H1 (cell line): ENCODE results near the gene MCC. TPM values are rescaled to one million over a fixed set of nuclear protein-coding genes. Genes with fewer than 3 reads are reported as not detected.

Experiments
- CTCF ChIA-PET: fragments of 300-600 bp; sonication (Branson Sonifier 250); formaldehyde crosslinking; loops from one replicate; lab custom pipeline; 2021; ENCODE audit not compliant: partially characterized antibody; lab: Charles Lee
- POLR2A ChIA-PET: fragments of 300-600 bp; sonication (Branson Sonifier 250); formaldehyde crosslinking; loops from one replicate; lab custom pipeline; 2021; ENCODE audit warnings: inconsistent platforms; ENCODE audit not compliant: partially characterized antibody; lab: Charles Lee
- DNase-seq, 2 experiments: peaks; one replicate each; pipeline versions ENCODE4 v3.0.0 to v3.0.0-alpha.2; 2010 to 2022; ENCODE audit warnings: low spot score in 2 of 2, low read depth in 1 of 2, mixed read lengths in 1 of 2
- FAIRE-seq: peaks from 2 replicates; lab custom pipeline; 2011; peaks lifted over from hg19 to GRCh38; lab: Jason Lieb, UNC
- H2AFZ ChIP-seq: 2 replicates; pipeline ENCODE4 v1.8.1; 2012; ENCODE audit warnings: low read length, inconsistent platforms
- H2AK5ac ChIP-seq: 2 replicates; pipeline ENCODE4 v1.6.1; 2013; ENCODE audit warnings: low read depth, low read length
- H2BK120ac ChIP-seq: replicated peaks from 2 replicates; pipeline ENCODE3; 2013; ENCODE audit warnings: low read depth, low read length, inconsistent platforms
- H2BK12ac ChIP-seq: 2 replicates; pipeline ENCODE4 v1.6.1; 2013; ENCODE audit warnings: low read depth, low read length
- H2BK15ac ChIP-seq: 2 replicates; pipeline ENCODE4 v1.6.1; 2013; ENCODE audit warnings: low read length
- H2BK20ac ChIP-seq: 2 replicates; pipeline ENCODE4 v1.6.1; 2013; ENCODE audit warnings: low read length
- H2BK5ac ChIP-seq: 2 replicates; pipeline ENCODE4 v1.6.1; 2013; ENCODE audit warnings: low read depth, low read length
- H3K14ac ChIP-seq: 2 replicates; pipeline ENCODE4 v1.6.1; 2013; ENCODE audit warnings: inconsistent platforms; ENCODE audit not compliant: insufficient read length
- H3K18ac ChIP-seq: 2 replicates; pipeline ENCODE4 v1.6.1; 2013; ENCODE audit warnings: low read length; ENCODE audit errors: extremely low read depth
- H3K23ac ChIP-seq: 2 replicates; pipeline ENCODE4 v1.6.1; 2013; ENCODE audit warnings: inconsistent platforms; ENCODE audit not compliant: insufficient read length
- H3K23me2 ChIP-seq: 2 replicates; pipeline ENCODE4 v1.6.1; 2013; ENCODE audit warnings: low read depth, low read length
- H3K27ac ChIP-seq: 2 replicates; pipeline ENCODE4 v1.6.1; 2011; ENCODE audit warnings: low read depth, low read length, inconsistent platforms
- H3K27me3 ChIP-seq, 4 experiments: replicated peaks in 1 of 4; 1 replicate in 1 of 4; 2 replicates in 3 of 4; pipeline versions ENCODE4 v1.6.1 to v1.8.1; 2011 to 2013; ENCODE audit warnings: low read length in 3 of 4, mild to moderate bottlenecking in 3 of 4, inconsistent platforms in 2 of 4, mixed read lengths in 2 of 4, moderate library complexity in 1 of 4; ENCODE audit not compliant: control insufficient read depth in 3 of 4, insufficient read depth in 3 of 4; ENCODE audit errors: extremely low read depth in 1 of 4
- H3K36me3 ChIP-seq, 4 experiments: 2 replicates each; pipeline versions ENCODE4 v1.6.1 to v1.8.1; 2011 to 2013; ENCODE audit warnings: mild to moderate bottlenecking in 4 of 4, low read length in 3 of 4, moderate library complexity in 2 of 4, control low read depth in 1 of 4, inconsistent platforms in 1 of 4; ENCODE audit not compliant: insufficient read depth in 4 of 4, control insufficient read depth in 2 of 4
- H3K4ac ChIP-seq: replicated peaks from 2 replicates; pipeline ENCODE3; 2013; ENCODE audit warnings: low read length, low read depth, mixed read lengths, inconsistent platforms; ENCODE audit not compliant: insufficient read length
- H3K4me1 ChIP-seq, 4 experiments: replicated peaks in 1 of 4; 1 replicate in 1 of 4; 2 replicates in 3 of 4; pipeline versions ENCODE4 v1.6.1 to v1.8.1; 2011 to 2013; ENCODE audit warnings: low read length in 3 of 4, inconsistent platforms in 2 of 4, mixed read lengths in 1 of 4; ENCODE audit not compliant: insufficient read depth in 4 of 4, control insufficient read depth in 3 of 4
- H3K4me2 ChIP-seq, 2 experiments: 2 replicates each; pipeline versions ENCODE4 v1.6.1 to v1.8.1; 2011 to 2013; ENCODE audit warnings: low read depth in 2 of 2, low read length in 2 of 2, control low read depth in 1 of 2, inconsistent platforms in 1 of 2, mild to moderate bottlenecking in 1 of 2; ENCODE audit not compliant: insufficient read depth in 1 of 2
- H3K4me3 ChIP-seq, 4 experiments: fragments of 200-600, 300-600 bp in 1 of 4; sonication (generic), shearing (Covaris generic), sonication (Bioruptor Twin) in 1 of 4; 2 replicates each; pipeline versions ENCODE4 v1.5.1 to v1.8.1; 2011 to 2016; ENCODE audit warnings: low read length in 4 of 4, low read depth in 3 of 4, control low read depth in 2 of 4, inconsistent platforms in 2 of 4, mild to moderate bottlenecking in 2 of 4, mixed read lengths in 1 of 4, moderate library complexity in 1 of 4; ENCODE audit not compliant: insufficient read depth in 2 of 4; ENCODE audit errors: extremely low read depth in 1 of 4
- H3K56ac ChIP-seq: replicated peaks from 2 replicates; pipeline ENCODE3; 2013; ENCODE audit warnings: low read depth, mild to moderate bottlenecking, mixed read lengths, low read length, inconsistent platforms; ENCODE audit not compliant: insufficient read length
- H3K79me1 ChIP-seq: 2 replicates; pipeline ENCODE4 v1.6.1; 2013; ENCODE audit warnings: low read depth, low read length, control low read depth
- H3K79me2 ChIP-seq, 2 experiments: 2 replicates each; pipeline versions ENCODE4 v1.6.1 to v1.8.1; 2012 to 2013; ENCODE audit warnings: low read length in 2 of 2, mild to moderate bottlenecking in 2 of 2, inconsistent platforms in 1 of 2; ENCODE audit not compliant: insufficient read depth in 2 of 2, control insufficient read depth in 1 of 2
- H3K9ac ChIP-seq, 4 experiments: replicated peaks in 1 of 4; 1 replicate in 1 of 4; 2 replicates in 3 of 4; pipeline versions ENCODE4 v1.6.1 to v1.8.1; 2011 to 2013; ENCODE audit warnings: low read depth in 3 of 4, low read length in 3 of 4, control low read depth in 2 of 4, mild to moderate bottlenecking in 2 of 4, moderate library complexity in 2 of 4, inconsistent platforms in 1 of 4; ENCODE audit errors: extremely low read depth in 1 of 4
- H3K9me3 ChIP-seq, 2 experiments: 2 replicates each; pipeline versions ENCODE4 v1.6.1 to v1.8.1; 2012 to 2013; ENCODE audit warnings: mild to moderate bottlenecking in 2 of 2, moderate library complexity in 2 of 2, control low read depth in 1 of 2, inconsistent platforms in 1 of 2, low read depth in 1 of 2, low read length in 1 of 2, mixed read lengths in 1 of 2; ENCODE audit not compliant: insufficient read depth in 2 of 2
- H4K20me1 ChIP-seq, 2 experiments: replicated peaks in 1 of 2; 2 replicates each; pipeline versions ENCODE3 to v1.8.1; 2011 to 2013; ENCODE audit warnings: inconsistent platforms in 2 of 2, low read length in 2 of 2, mild to moderate bottlenecking in 1 of 2; ENCODE audit not compliant: insufficient read depth in 2 of 2, control insufficient read depth in 1 of 2
- H4K5ac ChIP-seq: 2 replicates; pipeline ENCODE4 v1.6.1; 2013; ENCODE audit warnings: low read length, low read depth, mixed read lengths, inconsistent platforms; ENCODE audit not compliant: insufficient read length
- H4K8ac ChIP-seq: 2 replicates; pipeline ENCODE4 v1.8.0; 2013; ENCODE audit warnings: mild to moderate bottlenecking, moderate library complexity, low read length, inconsistent platforms; ENCODE audit not compliant: insufficient read depth; ENCODE audit errors: extremely low read depth
- H4K91ac ChIP-seq: replicated peaks from 2 replicates; pipeline ENCODE3; 2013; ENCODE audit warnings: low read length, mixed read lengths, inconsistent platforms; ENCODE audit not compliant: insufficient read length
- BACH1 ChIP-seq: IDR thresholded peaks from 2 replicates; pipeline ENCODE4 v1.6.1; 2012; ENCODE audit warnings: low read length, improper control_type of control experiment
- CREB1 ChIP-seq: IDR thresholded peaks from 2 replicates; pipeline ENCODE4 v1.6.1; 2012; ENCODE audit warnings: inconsistent platforms
- CTBP2 ChIP-seq: IDR thresholded peaks from 2 replicates; pipeline ENCODE4 v1.7.0; 2011; ENCODE audit warnings: borderline replicate concordance, mild to moderate bottlenecking, moderate library complexity, mixed read lengths, low read length; ENCODE audit not compliant: insufficient read depth, insufficient read length
- FOSL1 ChIP-seq: IDR thresholded peaks from 2 replicates; pipeline ENCODE4 v1.6.1; 2011; ENCODE audit warnings: mild to moderate bottlenecking, low read depth, low read length, moderate library complexity; ENCODE audit not compliant: insufficient read depth
- GABPA ChIP-seq: IDR thresholded peaks from 2 replicates; pipeline ENCODE4 v1.6.1; 2011; ENCODE audit warnings: mild to moderate bottlenecking, low read length, moderate library complexity, borderline replicate concordance; ENCODE audit not compliant: insufficient read depth
- HDAC6 ChIP-seq: IDR thresholded peaks from one replicate; pipeline ENCODE4 v1.7.1; 2012; ENCODE audit warnings: low read depth, mild to moderate bottlenecking, inconsistent platforms, low read length, moderate library complexity
- NRF1 ChIP-seq: IDR thresholded peaks from 2 replicates; pipeline ENCODE4 v1.6.1; 2011; ENCODE audit warnings: mild to moderate bottlenecking, low read depth, low read length, improper control_type of control experiment
- PHF8 ChIP-seq: fragments of 200-600 bp; sonication (generic); conservative IDR thresholded peaks from 2 replicates; pipeline ENCODE4 v1.7.1; 2012; ENCODE audit warnings: low read depth, mild to moderate bottlenecking, inconsistent platforms, low read length, moderate library complexity
- RFX5 ChIP-seq: IDR thresholded peaks from 2 replicates; pipeline ENCODE4 v1.6.1; 2011; ENCODE audit warnings: low read depth, low read length, improper control_type of control experiment, borderline replicate concordance
- TAF1 ChIP-seq: IDR thresholded peaks from 2 replicates; pipeline ENCODE4 v1.6.1; 2011; ENCODE audit warnings: mild to moderate bottlenecking, low read depth, low read length
- TCF12 ChIP-seq: IDR thresholded peaks from 2 replicates; pipeline ENCODE4 v1.6.1; 2011; ENCODE audit warnings: low read depth, mild to moderate bottlenecking, low read length
- polyA plus RNA-seq, 7 experiments: library from polyadenylated mRNA; depleted of rRNA in 3 of 7; stranded (reverse) in 5 of 7; unstranded in 2 of 7; fragments of >200 nt in 5 of 7; fragments of 200-250 nt in 2 of 7; gene quantifications; 1 replicate in 5 of 7; 2 replicates in 1 of 7; 4 replicates in 1 of 7; pipeline versions ENCODE4 v1.2.1 to v1.2.3, GENCODE V29; 2011 to 2013; ENCODE audit warnings: missing spikeins in 2 of 7, mixed read lengths in 2 of 7
- total RNA-seq: library from RNA; stranded (reverse); fragmentation: NEBNext Ultra II Directional; extraction: Animal tissue kit (Norgen Biotek cat#: 25700); gene quantifications from 2 replicates; pipeline ENCODE4 v1.2.1, GENCODE V29; 2021
- TF ChIP-seq, protein P1 (sequence below), 3 experiments: IDR thresholded peaks; 1 replicate in 2 of 3; 2 replicates in 1 of 3; pipeline versions ENCODE4 v1.5.1 to v1.6.1; 2011; ENCODE audit warnings: low read length in 3 of 3, mild to moderate bottlenecking in 3 of 3, inconsistent platforms in 2 of 3, low read depth in 1 of 3, moderate library complexity in 1 of 3; ENCODE audit not compliant: insufficient read depth in 1 of 3; ENCODE audit errors: control extremely low read depth in 1 of 3

Gene MCC
- total and polyA plus RNA-seq, 2 of the 8 experiments (the other 6 are each of a cell fraction or from before 2014, with no cell fraction given), result 2.6 to 18.3 TPM

DNA sequence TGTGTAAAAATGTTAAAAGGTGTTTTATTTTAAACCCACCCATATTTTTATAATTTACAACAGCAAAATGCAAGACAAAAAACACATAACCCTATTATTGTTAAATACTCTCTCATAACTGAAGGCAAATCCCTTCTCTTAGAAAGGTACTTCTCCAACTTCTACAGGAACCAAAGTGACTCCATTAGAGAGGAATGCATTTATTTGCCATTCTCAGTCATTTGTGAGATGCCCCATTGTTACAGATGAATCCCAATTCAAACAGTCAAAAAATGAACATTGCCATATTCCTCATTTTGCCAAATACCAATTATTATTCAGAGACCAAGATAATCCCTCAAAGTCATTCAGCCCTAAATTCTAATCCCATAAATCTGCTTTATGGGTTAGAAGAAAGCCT, 229.2 kb downstream of the MCC start:
- peaks cover 2% of the 10 kb centered on the region; the same call in 1 of the 2 replicates for H3K79me1 ChIP-seq
- H4K5ac ChIP-seq, result no peak overlapping the region
- H3K4ac ChIP-seq, result no peak overlapping the region
- H4K91ac ChIP-seq, result no peak overlapping the region
- H3K23ac ChIP-seq, result no peak overlapping the region
- no peaks in the 10 kb centered on the region for H3K4me1 ChIP-seq
- H3K18ac ChIP-seq, result no peak overlapping the region
- no peak overlapping the region for H3K56ac ChIP-seq
- POLR2A ChIA-PET, result no interaction called here
- no peak overlapping the region for H2BK5ac ChIP-seq
- CTCF ChIA-PET, result no interaction called here
- H3K23me2 ChIP-seq, result no peaks in the 10 kb centered on the region
- no peak overlapping the region for H4K8ac ChIP-seq
- H3K14ac ChIP-seq, result no peak overlapping the region
- peaks cover 0 to 28% of the 10 kb centered on the region in 2 experiments; a peak in 2 of 4 replicates for H3K79me2 ChIP-seq
- no peak overlapping the region for H2BK15ac ChIP-seq
- DNase-seq (no peak), FAIRE-seq (no peak)
- no peak overlapping the region for H2AFZ ChIP-seq
- H2BK20ac ChIP-seq, result no peak overlapping the region
- H3K27me3 ChIP-seq, result peaks cover 0 to 1% (median 0%) of the 10 kb centered on the region in 4 experiments; a peak in 2 of 7 replicates
- H3K36me3 ChIP-seq, result peaks cover 0 to 4% (median 0%) of the 10 kb centered on the region in 4 experiments; a peak in 2 of 8 replicates
- no peak overlapping the region for H3K4me2 ChIP-seq
- H2BK12ac ChIP-seq, result no peak overlapping the region
- H3K27ac ChIP-seq, result no peak overlapping the region
- peaks cover 0 to 5% of the 10 kb centered on the region in 2 experiments; a peak in 1 of 4 replicates for H3K9me3 ChIP-seq
- no peak overlapping the region for H3K9ac ChIP-seq
- H4K20me1 ChIP-seq, result no peaks in the 10 kb centered on the region
- no peak overlapping the region for H3K4me3 ChIP-seq
- no peak overlapping the region for H2AK5ac ChIP-seq
- no peak overlapping the region for H2BK120ac ChIP-seq
- TF ChIP-seq CREB1 (no peak), TAF1 (no peak), PHF8 (no peak), FOSL1 (no peak), NRF1 (no peak), TCF12 (no peak), GABPA (no peak), RFX5 (no peak), CTBP2 (no peak), BACH1 (no peak), HDAC6 (no peak)
- TF ChIP-seq, protein P1, sequence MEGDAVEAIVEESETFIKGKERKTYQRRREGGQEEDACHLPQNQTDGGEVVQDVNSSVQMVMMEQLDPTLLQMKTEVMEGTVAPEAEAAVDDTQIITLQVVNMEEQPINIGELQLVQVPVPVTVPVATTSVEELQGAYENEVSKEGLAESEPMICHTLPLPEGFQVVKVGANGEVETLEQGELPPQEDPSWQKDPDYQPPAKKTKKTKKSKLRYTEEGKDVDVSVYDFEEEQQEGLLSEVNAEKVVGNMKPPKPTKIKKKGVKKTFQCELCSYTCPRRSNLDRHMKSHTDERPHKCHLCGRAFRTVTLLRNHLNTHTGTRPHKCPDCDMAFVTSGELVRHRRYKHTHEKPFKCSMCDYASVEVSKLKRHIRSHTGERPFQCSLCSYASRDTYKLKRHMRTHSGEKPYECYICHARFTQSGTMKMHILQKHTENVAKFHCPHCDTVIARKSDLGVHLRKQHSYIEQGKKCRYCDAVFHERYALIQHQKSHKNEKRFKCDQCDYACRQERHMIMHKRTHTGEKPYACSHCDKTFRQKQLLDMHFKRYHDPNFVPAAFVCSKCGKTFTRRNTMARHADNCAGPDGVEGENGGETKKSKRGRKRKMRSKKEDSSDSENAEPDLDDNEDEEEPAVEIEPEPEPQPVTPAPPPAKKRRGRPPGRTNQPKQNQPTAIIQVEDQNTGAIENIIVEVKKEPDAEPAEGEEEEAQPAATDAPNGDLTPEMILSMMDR (IDR thresholded peaks at IDR 0.05; ENCODE audit: control extremely low read depth in 1 of 3, insufficient read depth in 1 of 3, low read depth in 1 of 3, low read length in 3 of 3), result no peak
